ENCODE measurements around the gene SLC9A3.
A peak's percentile ranks its signal among the peaks of the same experiment; 100 is the strongest.

The SLC9A3 gene

GRCh38 chr5:554284-554988 lies 30.2 kb upstream of the SLC9A3 start:
- DNase-seq = no peak

GRCh38 chr5:553874-554273 lies 29.6 kb upstream of the SLC9A3 start:
- DNase-seq = no peak

- no peak for DNase-seq
Observed at GRCh38 chr5:551406-551805, 27.2 kb upstream of the SLC9A3 start.

GRCh38 chr5:549229-549628 lies 25.0 kb upstream of the SLC9A3 start:
- no peak for DNase-seq

- no peak for DNase-seq
Observed at GRCh38 chr5:548256-548655, 24.0 kb upstream of the SLC9A3 start.

GRCh38 chr5:547086-547924 lies 23.1 kb upstream of the SLC9A3 start:
- no peak for DNase-seq

- DNase-seq = no peak
Observed at GRCh38 chr5:546376-546908, 22.2 kb upstream of the SLC9A3 start.

GRCh38 chr5:545641-546375 lies 21.6 kb upstream of the SLC9A3 start:
- no peak for DNase-seq

- no peak for DNase-seq
Observed at GRCh38 chr5:544675-545355, 20.6 kb upstream of the SLC9A3 start.

GRCh38 chr5:543755-544674 lies 19.8 kb upstream of the SLC9A3 start:
- DNase-seq = peak; percentile 48

GRCh38 chr5:543351-543750 lies 19.1 kb upstream of the SLC9A3 start:
- no peak for DNase-seq

- DNase-seq = no peak
Observed at GRCh38 chr5:542319-543311, 18.4 kb upstream of the SLC9A3 start.

GRCh38 chr5:541539-542318 lies 17.5 kb upstream of the SLC9A3 start:
- no peak for DNase-seq

GRCh38 chr5:540906-541538 lies 16.8 kb upstream of the SLC9A3 start:
- DNase-seq = no peak

- no peak for DNase-seq
Observed at GRCh38 chr5:540071-540905, 16.0 kb upstream of the SLC9A3 start.

- no peak for DNase-seq
Observed at GRCh38 chr5:539469-540070, 15.3 kb upstream of the SLC9A3 start.

- no peak for DNase-seq
Observed at GRCh38 chr5:538801-539468, 14.7 kb upstream of the SLC9A3 start.

Measured in activated CD4-positive, alpha-beta T cell treated with anti-CD3 and anti-CD28 coated beads, Interleukin-2, amount 50 U/mL, for 16 hours (primary cell).